Endodermal cell (in vitro differentiated cells): ENCODE data around the gene MTIF3. TPM values are rescaled to one million over a fixed set of nuclear protein-coding genes. Genes with fewer than 3 reads are reported as not detected.
A peak's percentile ranks its signal among the peaks of the same experiment; 100 is the strongest.

ENCODE experiments used
- DNase-seq: peaks from one replicate; pipeline ENCODE4 v3.0.0-alpha.2; 2017
- H3K27ac ChIP-seq: 2 replicates; pipeline ENCODE4 v1.5.1; 2013; ENCODE audit warnings: mild to moderate bottlenecking, low read depth, low read length, moderate library complexity
- H3K27me3 ChIP-seq: 2 replicates; pipeline ENCODE4 v1.6.1; 2013; ENCODE audit warnings: mild to moderate bottlenecking, low read length, moderate library complexity; ENCODE audit not compliant: insufficient read depth, control insufficient read depth, poor library complexity, severe bottlenecking
- H3K36me3 ChIP-seq: 2 replicates; pipeline ENCODE4 v1.7.0; 2013; ENCODE audit warnings: mild to moderate bottlenecking, low read length, moderate library complexity; ENCODE audit not compliant: control insufficient read depth, insufficient read depth
- H3K4me1 ChIP-seq: one replicate; pipeline ENCODE4 v1.7.0; 2013; ENCODE audit warnings: low read length; ENCODE audit not compliant: control insufficient read depth, insufficient read depth
- H3K4me3 ChIP-seq: 2 replicates; pipeline ENCODE4 v1.5.1; 2013; ENCODE audit warnings: mild to moderate bottlenecking, low read length, moderate library complexity
- H3K9ac ChIP-seq: 2 replicates; pipeline ENCODE4 v1.6.1; 2013; ENCODE audit warnings: mild to moderate bottlenecking, low read length, moderate library complexity; ENCODE audit not compliant: poor library complexity, severe bottlenecking; ENCODE audit errors: extremely low read depth
- H3K9me3 ChIP-seq: 2 replicates; pipeline ENCODE4 v1.6.1; 2013; ENCODE audit warnings: mild to moderate bottlenecking, low read length, moderate library complexity; ENCODE audit not compliant: control insufficient read depth
- H3K27ac Mint-ChIP-seq: 2 replicates; pipeline ENCODE4 v1.8.0; 2020; ENCODE audit warnings: mixed read lengths
- H3K27me3 Mint-ChIP-seq: 2 replicates; pipeline ENCODE4 v1.8.0; 2021; ENCODE audit warnings: mild to moderate bottlenecking, mixed read lengths; ENCODE audit not compliant: insufficient read depth
- H3K36me3 Mint-ChIP-seq: 2 replicates; pipeline ENCODE4 v1.8.0; 2020; ENCODE audit warnings: low read depth, mixed read lengths
- H3K4me1 Mint-ChIP-seq: 2 replicates; pipeline ENCODE4 v1.8.0; 2020; ENCODE audit warnings: mixed read lengths
- H3K4me3 Mint-ChIP-seq: 2 replicates; pipeline ENCODE4 v1.8.0; 2020; ENCODE audit warnings: mild to moderate bottlenecking, moderate library complexity, mixed read lengths
- H3K9me3 Mint-ChIP-seq: 2 replicates; pipeline ENCODE4 v1.8.0; 2020; ENCODE audit warnings: mild to moderate bottlenecking, mixed read lengths
- CTCF ChIP-seq: fragments of 200-600 bp; sonication (generic); conservative IDR thresholded peaks from 2 replicates; pipeline ENCODE4 v1.5.0; 2021; ENCODE audit warnings: antibody characterized with exemption, mild to moderate bottlenecking
- WGBS, 2 experiments: methylation state at CpG; one replicate each; pipeline versions ENCODE4 v1.1.5 to v1.1.7; 2013; ENCODE audit warnings: missing lambda C conversion rate in 2 of 2, mixed read lengths in 1 of 2; ENCODE audit not compliant: insufficient coverage in 1 of 2, insufficient read length in 1 of 2; 5-methylcytosine and 5-hydroxymethylcytosine counted together
- total RNA-seq, 2 donors: library from RNA; stranded (reverse); fragmentation: NEBNext Ultra II Directional in 1 of 2; extraction: Animal tissue kit (Norgen Biotek cat#: 25700) in 1 of 2; gene quantifications; 2 replicates in 1 of 2; 3 replicates in 1 of 2; pipeline ENCODE4 v1.2.1, GENCODE V29; 2021

The MTIF3 gene
- total RNA-seq, 2 donors from 2014 or later: 35.0 to 46.8 TPM

- peaks cover 15% of the 10 kb centered on the region for H3K27me3 Mint-ChIP-seq
- Histone ChIP-seq H3K9me3 (no peaks in the 10 kb centered on the region), H3K4me3 (no peak overlapping the region), H3K36me3 (no peaks in the 10 kb centered on the region), H3K9ac (no peak overlapping the region), H3K4me1 (no peaks in the 10 kb centered on the region), H3K27me3 (peaks cover 22% of the 10 kb centered on the region), H3K27ac (no peak overlapping the region)
- H3K27ac Mint-ChIP-seq: no peak overlapping the region
- no peak for TF ChIP-seq CTCF
- H3K4me3 Mint-ChIP-seq: no peak overlapping the region
- H3K9me3 Mint-ChIP-seq: no peaks in the 10 kb centered on the region
- no peaks in the 10 kb centered on the region for H3K36me3 Mint-ChIP-seq
- no peaks in the 10 kb centered on the region for H3K4me1 Mint-ChIP-seq
- WGBS, 2 experiments: 89 to 90% methylated on average over 3 to 11 of the region's 11 CpGs
- no peak for DNase-seq
Measured at GRCh38 chr13:27483421-27483820, 33.1 kb upstream of the MTIF3 start.

GRCh38 chr13:27482983-27483382 lies 32.6 kb upstream of the MTIF3 start:
- no peaks in the 10 kb centered on the region for H3K4me1 Mint-ChIP-seq
- no peak overlapping the region for H3K4me3 Mint-ChIP-seq
- peaks cover 15% of the 10 kb centered on the region for H3K27me3 Mint-ChIP-seq
- H3K36me3 Mint-ChIP-seq: no peaks in the 10 kb centered on the region
- H3K9ac ChIP-seq: no peak overlapping the region
- no peaks in the 10 kb centered on the region for H3K9me3 ChIP-seq
- DNase-seq: no peak
- no peak overlapping the region for H3K27ac ChIP-seq
- no peaks in the 10 kb centered on the region for H3K9me3 Mint-ChIP-seq
- no peaks in the 10 kb centered on the region for H3K4me1 ChIP-seq
- WGBS, 2 experiments: 89 to 100% methylated on average over 1 to 7 of the region's 7 CpGs
- H3K27me3 ChIP-seq: peaks cover 22% of the 10 kb centered on the region
- no peak overlapping the region for H3K4me3 ChIP-seq
- no peak for TF ChIP-seq CTCF
- H3K36me3 ChIP-seq: no peaks in the 10 kb centered on the region
- no peak overlapping the region for H3K27ac Mint-ChIP-seq

- no peak overlapping the region for H3K4me3 Mint-ChIP-seq
- H3K9me3 Mint-ChIP-seq: no peaks in the 10 kb centered on the region
- H3K4me1 Mint-ChIP-seq: peaks cover 5% of the 10 kb centered on the region
- no peak overlapping the region for H3K9ac ChIP-seq
- TF ChIP-seq CTCF: peak; percentile 95
- H3K27ac Mint-ChIP-seq: no peak overlapping the region
- peaks cover 22% of the 10 kb centered on the region for H3K27me3 ChIP-seq
- H3K4me1 ChIP-seq: no peaks in the 10 kb centered on the region
- no peaks in the 10 kb centered on the region for H3K9me3 ChIP-seq
- no peaks in the 10 kb centered on the region for H3K36me3 ChIP-seq
- no peaks in the 10 kb centered on the region for H3K36me3 Mint-ChIP-seq
- H3K27ac ChIP-seq: no peak overlapping the region
- no peak overlapping the region for H3K4me3 ChIP-seq
- peak; percentile 96 for DNase-seq
- 8 to 16% methylated on average over 3 to 11 of the region's 11 CpGs for whole genome bisulfite sequencing, 2 experiments
- peaks cover 15% of the 10 kb centered on the region for H3K27me3 Mint-ChIP-seq
Measured at GRCh38 chr13:27481766-27482165, 31.4 kb upstream of the MTIF3 start.
